ENCODE data around the gene SLAMF9. TPM values are rescaled to one million over a fixed set of nuclear protein-coding genes. Genes with fewer than 3 reads are reported as not detected.

SLAMF9 gene
- total and polyA plus RNA-seq, 2 of the 8 experiments (the other 6 are each of a cell fraction or from before 2014, with no cell fraction given): not detected

DNA sequence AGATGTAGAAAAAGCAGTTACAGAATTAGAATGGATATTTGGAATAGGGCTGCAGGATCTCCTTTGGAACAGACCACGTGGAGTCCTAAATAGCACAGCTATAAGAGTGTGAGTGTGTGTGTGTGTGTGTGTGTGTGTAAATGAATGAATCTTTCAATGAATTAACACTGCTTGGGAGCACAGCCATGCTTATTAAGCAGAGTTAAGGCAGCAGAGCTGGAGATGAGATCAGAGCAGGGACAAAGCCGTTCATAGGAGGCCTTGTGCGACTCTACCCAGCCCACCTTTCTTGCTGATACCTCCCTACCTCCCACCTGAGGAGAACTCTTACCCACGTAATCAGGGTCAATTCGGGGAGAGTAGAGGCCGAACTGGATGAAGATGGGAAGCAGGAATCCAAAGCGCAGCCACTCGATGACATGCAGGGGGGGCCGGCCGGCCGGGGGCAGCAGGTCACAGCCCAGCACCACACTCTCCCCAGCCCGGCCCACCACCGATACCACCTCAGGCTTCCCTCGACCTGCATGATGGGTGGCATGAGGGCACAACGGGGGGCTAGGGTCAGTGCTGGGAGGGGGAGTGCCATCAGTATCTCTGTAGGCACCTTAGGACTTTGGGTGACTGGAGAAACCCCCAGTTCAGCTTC is 11.3 kb downstream of the SLAMF9 start:
- Histone ChIP-seq H3K27me3 (replicated peaks in 1 of 4; ENCODE audit: control insufficient read depth in 3 of 4, extremely low read depth in 1 of 4, insufficient read depth in 3 of 4, low read length in 3 of 4) (no peaks in the 10 kb centered on the region), H2BK5ac (ENCODE audit: low read depth, low read length) (no peak overlapping the region), H3K23ac (ENCODE audit: insufficient read length) (no peak overlapping the region), H2AFZ (ENCODE audit: low read length) (no peak overlapping the region), H3K79me2 (ENCODE audit: control insufficient read depth in 1 of 2, insufficient read depth in 2 of 2, low read length in 2 of 2) (peaks cover 3 to 12% of the 10 kb centered on the region in 2 experiments; a peak in 2 of 4 replicates), H2BK120ac (replicated peaks; ENCODE audit: low read depth, low read length) (no peak overlapping the region), H2BK12ac (ENCODE audit: low read depth, low read length) (0 out of 2 replicates have a peak overlapping the region, but pooled peaks have one; percentile 39), H3K23me2 (ENCODE audit: low read depth, low read length) (peaks cover 10% of the 10 kb centered on the region; the same call in 1 of the 2 replicates), H3K9ac (replicated peaks in 1 of 4; ENCODE audit: extremely low read depth in 1 of 4, low read depth in 3 of 4, low read length in 3 of 4) (no peak overlapping the region), H3K27ac (ENCODE audit: low read depth, low read length) (no peak overlapping the region), H3K4ac (replicated peaks; ENCODE audit: insufficient read length, low read depth, low read length) (no peak overlapping the region), H3K56ac (replicated peaks; ENCODE audit: insufficient read length, low read depth, low read length) (no peak overlapping the region), H4K20me1 (replicated peaks in 1 of 2; ENCODE audit: control insufficient read depth in 1 of 2, insufficient read depth in 2 of 2, low read length in 2 of 2) (no peaks in the 10 kb centered on the region), H3K79me1 (ENCODE audit: low read depth, low read length) (peaks cover 2% of the 10 kb centered on the region; the same call in 1 of the 2 replicates), H3K36me3 (ENCODE audit: control insufficient read depth in 2 of 4, insufficient read depth in 4 of 4, low read length in 3 of 4) (peaks cover 0 to 12% (median 1%) of the 10 kb centered on the region in 4 experiments; a peak in 5 of 8 replicates), H3K18ac (ENCODE audit: extremely low read depth, low read length) (no peak overlapping the region), H4K5ac (ENCODE audit: insufficient read length, low read depth, low read length) (no peak overlapping the region), H4K91ac (replicated peaks; ENCODE audit: insufficient read length, low read length) (no peak overlapping the region), H3K4me2 (ENCODE audit: insufficient read depth in 1 of 2, low read depth in 2 of 2, low read length in 2 of 2) (no peak overlapping the region), H3K4me3 (ENCODE audit: extremely low read depth in 1 of 4, insufficient read depth in 2 of 4, low read depth in 3 of 4, low read length in 4 of 4) (no peak overlapping the region), H2BK15ac (ENCODE audit: low read length) (no peak overlapping the region), H4K8ac (ENCODE audit: extremely low read depth, insufficient read depth, low read length) (no peak overlapping the region; the same call in 1 of the 2 replicates), H3K4me1 (replicated peaks in 1 of 4; ENCODE audit: control insufficient read depth in 3 of 4, insufficient read depth in 4 of 4, low read length in 3 of 4) (peaks cover 7 to 24% (median 16%) of the 10 kb centered on the region in 4 experiments), H3K14ac (ENCODE audit: insufficient read length) (no peak overlapping the region), H3K9me3 (ENCODE audit: insufficient read depth in 2 of 2, low read depth in 1 of 2, low read length in 1 of 2) (no peaks in the 10 kb centered on the region), H2BK20ac (ENCODE audit: low read length) (no peak overlapping the region), H2AK5ac (ENCODE audit: low read depth, low read length) (no peak overlapping the region)
- ChIA-PET CTCF (ENCODE audit: partially characterized antibody) (interaction anchor here (16.4 to 35.5 kb wide), 2 partner anchors 51 to 62 kb away, joined by 124 to 696 read pairs; no protein-coding TSS in a partner anchor), POLR2A (ENCODE audit: partially characterized antibody) (interaction anchor here (0.9 to 2.5 kb wide), 4 partner anchors 11 to 62 kb away, joined by 3 to 9 read pairs (median 4); partner anchors contain the start of gene SLAMF9)
- FAIRE-seq (no peak), DNase-seq (ENCODE audit: low read depth in 1 of 2, low spot score in 2 of 2) (no peak)
- WGBS, 2 experiments (ENCODE audit: extremely low coverage in 1 of 2, insufficient coverage in 1 of 2, insufficient read length in 1 of 2, insufficient replicate concordance in 2 of 2, low coverage in 1 of 2, low lambda C conversion rate in 2 of 2, missing lambda C conversion rate in 1 of 2): 80% methylated on average over 14 of the region's 15 CpGs; no CpG with 5 or more reads in 1 of the 2 experiments
- TF ChIP-seq SIRT6 (IDR thresholded peaks at IDR 0.05; ENCODE audit: low read length) (no peak), HDAC2 (IDR thresholded peaks at IDR 0.05; ENCODE audit: borderline replicate concordance in 1 of 2, low read depth in 2 of 2, low read length in 2 of 2) (no peak), BCL11A (IDR thresholded peaks at IDR 0.05; ENCODE audit: low read depth in 2 of 2, low read length in 2 of 2) (no peak), NANOG (IDR thresholded peaks at IDR 0.05; ENCODE audit: insufficient read depth, low read depth, low read length, poor library complexity, severe bottlenecking) (no peak), KDM1A (IDR thresholded peaks at IDR 0.05; ENCODE audit: borderline replicate concordance, low read length) (no peak), CBX5 (IDR thresholded peaks at IDR 0.05; ENCODE audit: low read depth, low read length) (no peak), ASH2L (IDR thresholded peaks at IDR 0.05; ENCODE audit: low read length) (no peak)
- TF ChIP-seq, protein P1, sequence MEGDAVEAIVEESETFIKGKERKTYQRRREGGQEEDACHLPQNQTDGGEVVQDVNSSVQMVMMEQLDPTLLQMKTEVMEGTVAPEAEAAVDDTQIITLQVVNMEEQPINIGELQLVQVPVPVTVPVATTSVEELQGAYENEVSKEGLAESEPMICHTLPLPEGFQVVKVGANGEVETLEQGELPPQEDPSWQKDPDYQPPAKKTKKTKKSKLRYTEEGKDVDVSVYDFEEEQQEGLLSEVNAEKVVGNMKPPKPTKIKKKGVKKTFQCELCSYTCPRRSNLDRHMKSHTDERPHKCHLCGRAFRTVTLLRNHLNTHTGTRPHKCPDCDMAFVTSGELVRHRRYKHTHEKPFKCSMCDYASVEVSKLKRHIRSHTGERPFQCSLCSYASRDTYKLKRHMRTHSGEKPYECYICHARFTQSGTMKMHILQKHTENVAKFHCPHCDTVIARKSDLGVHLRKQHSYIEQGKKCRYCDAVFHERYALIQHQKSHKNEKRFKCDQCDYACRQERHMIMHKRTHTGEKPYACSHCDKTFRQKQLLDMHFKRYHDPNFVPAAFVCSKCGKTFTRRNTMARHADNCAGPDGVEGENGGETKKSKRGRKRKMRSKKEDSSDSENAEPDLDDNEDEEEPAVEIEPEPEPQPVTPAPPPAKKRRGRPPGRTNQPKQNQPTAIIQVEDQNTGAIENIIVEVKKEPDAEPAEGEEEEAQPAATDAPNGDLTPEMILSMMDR (IDR thresholded peaks at IDR 0.05; ENCODE audit: control extremely low read depth in 1 of 3, insufficient read depth in 1 of 3, low read depth in 1 of 3, low read length in 3 of 3): no peak

All from H1 (cell line).